HepG2 (cell line): ENCODE measurements around the gene EBLN2.

ENCODE experiments used
- ATF6 ChIP-seq: sonication (generic); formaldehyde crosslinking; conservative IDR thresholded peaks from 2 replicates; pipeline ENCODE4 v1.4.0; 2020; ENCODE audit warnings: missing genetic modification reagents
- ATF7-NPFF ChIP-seq: sonication (generic); formaldehyde crosslinking; IDR thresholded peaks from 2 replicates; pipeline ENCODE4 v1.8.1; 2023; ENCODE audit warnings: mild to moderate bottlenecking, low read depth, missing genetic modification reagents, moderate library complexity
- CTCF ChIP-seq: sonication (generic); formaldehyde crosslinking; IDR thresholded peaks from 2 replicates; pipeline ENCODE4 v1.5.0; 2020; ENCODE audit warnings: mild to moderate bottlenecking, missing genetic modification reagents, moderate library complexity
- FOXK1 ChIP-seq: sonication (generic); formaldehyde crosslinking; IDR thresholded peaks from 2 replicates; pipeline ENCODE4 v1.4.0; 2020; ENCODE audit warnings: low read depth, missing genetic modification reagents, borderline replicate concordance
- FOXP4 ChIP-seq: sonication (generic); formaldehyde crosslinking; IDR thresholded peaks from 2 replicates; pipeline ENCODE4 v1.4.0; 2020; ENCODE audit warnings: missing genetic modification reagents
- JUN ChIP-seq: sonication (generic); formaldehyde crosslinking; IDR thresholded peaks from 2 replicates; pipeline ENCODE4 v1.4.0; 2020; ENCODE audit warnings: mild to moderate bottlenecking, missing genetic modification reagents
- KLF15 ChIP-seq: sonication (generic); formaldehyde crosslinking; IDR thresholded peaks from 2 replicates; pipeline ENCODE4 v1.8.1; 2023; ENCODE audit warnings: borderline replicate concordance, mild to moderate bottlenecking, inconsistent platforms, missing genetic modification reagents, mixed read lengths
- REXO4 ChIP-seq: sonication (generic); formaldehyde crosslinking; IDR thresholded peaks from 2 replicates; pipeline ENCODE4 v1.8.0; 2022; ENCODE audit warnings: missing genetic modification reagents, mild to moderate bottlenecking, borderline replicate concordance
- SIN3A ChIP-seq: IDR thresholded peaks from 2 replicates; pipeline ENCODE4 v1.6.1; 2011; ENCODE audit warnings: low read depth, mild to moderate bottlenecking, control low read depth, low read length, borderline replicate concordance
- ZBTB33 ChIP-seq: sonication (generic); formaldehyde crosslinking; IDR thresholded peaks from 2 replicates; pipeline ENCODE4 v1.4.0; 2020; ENCODE audit warnings: missing genetic modification reagents
- ZNF18 ChIP-seq: sonication (generic); formaldehyde crosslinking; IDR thresholded peaks from 2 replicates; pipeline ENCODE4 v1.8.0; 2022; ENCODE audit warnings: mild to moderate bottlenecking, missing genetic modification reagents; ENCODE audit not compliant: insufficient replicate concordance
- ZNF331 ChIP-seq: sonication (generic); formaldehyde crosslinking; IDR thresholded peaks from 2 replicates; pipeline ENCODE4 v1.4.0; 2020; ENCODE audit warnings: missing genetic modification reagents
- ZNF775 ChIP-seq: sonication (generic); formaldehyde crosslinking; IDR thresholded peaks from 2 replicates; pipeline ENCODE4 v1.4.0; 2020; ENCODE audit warnings: missing genetic modification reagents, mild to moderate bottlenecking, moderate library complexity, borderline replicate concordance

GRCh38 chr3:73086071-73086494 is 24.6 kb downstream of the EBLN2 start:
- peak; percentile 81 for TF ChIP-seq CTCF (CRISPR knock-in tag)
- TF ChIP-seq ATF6 (CRISPR knock-in tag) = no peak
- TF ChIP-seq FOXK1 (CRISPR knock-in tag) = no peak
- no peak for TF ChIP-seq ZBTB33 (CRISPR knock-in tag)
- no peak for TF ChIP-seq SIN3A
- TF ChIP-seq ZNF775 (CRISPR knock-in tag) = no peak
- no peak for TF ChIP-seq JUN (CRISPR knock-in tag)
- no peak for TF ChIP-seq REXO4 (CRISPR knock-in tag)
- no peak for TF ChIP-seq ZNF18 (CRISPR knock-in tag)
- no peak for TF ChIP-seq FOXP4 (CRISPR knock-in tag)
- no peak for TF ChIP-seq KLF15 (CRISPR knock-in tag)
- TF ChIP-seq ZNF331 (CRISPR knock-in tag) = no peak
- TF ChIP-seq ATF7-NPFF = no peak
